COLO668 (cell line): ENCODE measurements around the gene AKAP6.
A peak's percentile ranks its signal among the peaks of the same experiment; 100 is the strongest.

ENCODE experiments used
- DNase-seq: peaks from one replicate; lab custom pipeline; 2025; ENCODE audit not compliant: unreplicated experiment; lab: John Stamatoyannopoulos, UW

The AKAP6 gene

DNA sequence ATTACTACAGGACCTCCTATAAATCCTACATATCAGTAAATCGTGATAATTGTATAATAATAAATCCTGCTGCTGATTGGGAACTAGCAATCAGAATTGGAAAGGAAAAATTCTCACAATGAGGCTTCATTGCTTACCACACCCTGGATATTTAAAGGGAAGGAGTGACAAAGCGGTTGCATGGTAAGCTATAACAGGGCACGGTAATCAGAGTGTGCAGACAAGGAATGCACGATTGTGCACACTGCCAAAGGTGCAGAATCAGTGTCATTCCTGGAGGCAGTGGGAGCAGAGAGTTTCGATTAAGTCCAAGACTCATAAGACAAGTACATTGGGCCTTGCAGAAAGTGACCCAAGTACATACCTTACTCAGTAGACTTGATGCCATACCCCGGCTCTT is 332.1 kb downstream of the AKAP6 start:
- DNase-seq = no peak

DNA sequence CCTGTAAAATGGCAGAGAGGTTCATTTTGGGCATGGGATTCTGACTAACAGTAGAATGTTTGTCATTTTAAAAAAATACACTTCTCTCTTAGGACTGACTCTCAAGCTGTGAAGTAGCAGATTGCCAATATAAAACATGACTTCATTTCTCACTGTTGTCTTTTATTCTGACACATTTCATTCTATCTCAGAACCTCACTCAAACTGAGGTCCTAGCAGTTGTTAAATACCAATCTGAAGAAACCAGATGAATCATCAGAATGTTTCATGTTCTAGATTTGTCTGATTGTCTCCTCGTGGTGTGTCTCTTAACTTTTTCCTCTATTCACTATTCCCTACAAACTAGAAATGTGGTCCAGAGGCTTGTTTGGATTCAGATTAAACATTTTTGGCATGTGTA is 333.1 kb downstream of the AKAP6 start:
- DNase-seq = no peak

DNA sequence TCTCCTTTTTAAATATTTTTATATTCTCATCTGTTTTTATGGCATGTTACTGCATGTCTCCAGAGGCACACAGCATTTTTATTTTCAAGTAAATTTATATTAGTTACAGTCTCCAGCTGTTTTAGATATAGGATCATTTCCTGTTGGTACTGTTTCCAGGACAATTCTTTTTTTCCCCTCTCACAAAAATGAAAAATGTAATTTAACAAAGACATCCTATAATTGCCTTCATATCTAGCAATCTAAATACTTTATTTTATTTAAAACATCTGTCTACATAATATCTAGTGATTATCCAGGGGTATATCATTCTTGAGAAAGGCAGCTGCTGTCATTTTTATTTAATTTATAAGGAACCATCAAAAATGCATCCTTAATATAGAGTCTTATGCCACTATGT is 337.2 kb downstream of the AKAP6 start:
- no peak for DNase-seq

DNA sequence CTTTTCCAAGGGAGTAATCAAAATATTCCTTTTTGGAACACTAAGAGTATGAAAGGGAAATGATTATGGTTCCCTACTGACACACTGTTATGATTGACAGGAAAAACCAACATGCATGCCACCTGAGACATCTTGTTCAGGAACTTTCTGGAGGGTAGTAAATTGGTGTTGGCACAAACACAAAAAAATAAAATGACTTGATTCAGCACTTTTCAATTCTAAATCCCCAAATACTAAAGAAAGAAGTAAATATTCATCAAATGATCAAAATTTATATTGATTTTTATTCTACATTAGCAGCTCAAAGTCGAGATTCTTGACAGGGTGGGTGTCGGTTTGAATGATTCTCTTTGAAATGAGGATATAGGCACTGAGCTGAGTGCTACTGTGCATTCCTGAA is 338.2 kb downstream of the AKAP6 start:
- DNase-seq = no peak

DNA sequence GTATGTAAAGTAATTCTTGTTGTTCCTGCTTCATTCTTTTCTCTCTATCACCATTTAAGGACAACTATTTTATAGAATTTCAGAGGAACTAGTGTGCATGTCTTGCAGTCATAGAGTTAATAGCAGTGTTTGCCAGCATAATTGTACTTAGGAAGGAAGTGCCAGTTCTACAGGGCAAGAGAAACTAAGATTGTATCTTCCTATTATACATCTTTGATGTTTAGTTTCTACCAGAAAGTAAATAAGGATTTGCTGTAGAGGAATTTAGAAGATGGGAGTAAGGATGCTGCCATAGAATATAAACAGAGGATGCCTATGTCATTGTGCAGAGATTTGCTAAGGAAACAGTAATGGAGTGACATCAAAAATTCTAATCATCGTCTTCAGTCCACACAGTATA is 338.7 kb downstream of the AKAP6 start:
- no peak for DNase-seq

DNA sequence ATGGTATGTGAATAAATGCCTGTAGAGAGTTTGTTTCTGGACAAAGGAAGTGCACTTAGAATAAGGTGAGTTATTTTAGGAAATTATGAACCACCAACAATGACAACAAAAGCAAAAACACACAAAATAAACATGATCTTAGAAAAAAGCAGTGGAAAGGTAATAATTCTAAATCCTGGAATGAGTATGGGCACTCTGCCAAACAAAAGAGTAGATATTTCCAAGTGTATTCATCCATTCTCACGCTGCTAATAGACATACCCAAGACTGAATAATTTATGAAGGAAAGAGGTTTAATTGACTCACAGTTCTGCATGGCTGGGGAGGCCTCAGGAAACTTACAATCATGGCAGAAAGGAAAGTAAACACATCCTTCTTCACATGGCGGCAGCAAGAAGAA is 340.3 kb downstream of the AKAP6 start:
- no peak for DNase-seq

DNA sequence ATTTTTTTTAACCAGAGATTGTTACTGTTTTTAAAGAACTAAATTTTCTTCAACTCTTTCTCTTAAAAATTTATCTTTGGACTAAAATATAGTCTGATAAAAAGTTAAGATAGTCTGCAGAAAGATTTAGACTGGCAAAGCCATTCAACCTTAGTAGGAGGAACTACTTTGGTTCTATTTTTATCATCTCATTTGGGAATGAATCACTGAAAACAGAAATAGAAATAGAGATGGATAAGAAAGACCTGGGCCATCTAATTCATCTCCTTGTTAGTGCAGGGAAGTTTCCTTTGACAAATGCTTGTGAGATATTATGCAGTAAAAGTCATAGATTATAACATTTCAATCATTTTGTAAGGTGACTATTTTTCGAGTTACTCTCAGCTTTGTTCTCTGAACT is 346.3 kb downstream of the AKAP6 start:
- DNase-seq = no peak

DNA sequence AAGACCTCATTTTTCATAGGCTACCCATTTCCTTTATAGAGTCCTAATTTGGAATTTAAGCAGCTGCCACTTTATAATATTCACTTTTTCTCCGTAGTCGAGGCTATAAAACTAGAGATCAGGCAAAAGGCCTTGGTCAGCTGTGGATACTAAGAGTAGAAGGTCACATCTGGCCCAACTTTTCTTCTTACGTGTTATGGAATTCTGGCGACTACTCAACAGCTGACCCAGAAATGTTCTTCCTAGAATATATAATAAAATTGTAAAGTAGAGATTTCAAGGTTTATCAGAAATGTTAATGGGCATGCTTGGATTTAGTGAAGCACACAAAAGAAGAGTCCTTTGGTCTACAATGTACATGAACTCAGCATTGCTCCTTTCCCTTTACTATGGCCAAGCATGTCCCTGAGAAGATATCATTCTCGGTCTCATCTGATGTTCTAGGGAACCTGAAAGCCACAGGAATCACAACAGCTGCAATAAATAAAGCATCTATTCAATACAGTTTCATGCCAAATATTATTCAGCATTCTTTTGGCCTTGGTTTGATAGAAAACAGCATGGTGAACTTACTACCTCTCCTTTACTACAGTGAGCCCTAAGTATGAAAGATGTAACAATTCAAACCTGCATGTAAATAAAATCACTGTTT is 348.2 kb downstream of the AKAP6 start:
- DNase-seq = no peak

DNA sequence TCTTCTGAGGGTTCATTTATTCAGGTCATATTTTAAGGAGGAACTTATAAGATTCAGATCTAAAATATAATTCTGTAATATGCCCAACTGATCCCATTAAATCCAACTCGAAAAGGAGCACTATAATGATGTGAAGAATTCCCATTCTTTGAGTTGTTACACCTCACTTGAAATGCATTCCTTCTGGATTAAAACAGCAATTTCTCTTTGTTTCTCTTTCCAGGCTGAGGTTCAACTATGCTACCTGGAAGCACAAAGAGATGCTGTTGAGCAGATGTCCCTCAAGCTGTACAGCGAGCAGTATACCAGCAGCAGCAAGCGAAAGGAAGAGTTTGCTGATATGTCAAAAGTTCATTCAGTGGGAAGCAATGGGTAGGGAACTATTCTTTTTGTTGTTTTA is 349.0 kb downstream of the AKAP6 start:
- no peak for DNase-seq

DNA sequence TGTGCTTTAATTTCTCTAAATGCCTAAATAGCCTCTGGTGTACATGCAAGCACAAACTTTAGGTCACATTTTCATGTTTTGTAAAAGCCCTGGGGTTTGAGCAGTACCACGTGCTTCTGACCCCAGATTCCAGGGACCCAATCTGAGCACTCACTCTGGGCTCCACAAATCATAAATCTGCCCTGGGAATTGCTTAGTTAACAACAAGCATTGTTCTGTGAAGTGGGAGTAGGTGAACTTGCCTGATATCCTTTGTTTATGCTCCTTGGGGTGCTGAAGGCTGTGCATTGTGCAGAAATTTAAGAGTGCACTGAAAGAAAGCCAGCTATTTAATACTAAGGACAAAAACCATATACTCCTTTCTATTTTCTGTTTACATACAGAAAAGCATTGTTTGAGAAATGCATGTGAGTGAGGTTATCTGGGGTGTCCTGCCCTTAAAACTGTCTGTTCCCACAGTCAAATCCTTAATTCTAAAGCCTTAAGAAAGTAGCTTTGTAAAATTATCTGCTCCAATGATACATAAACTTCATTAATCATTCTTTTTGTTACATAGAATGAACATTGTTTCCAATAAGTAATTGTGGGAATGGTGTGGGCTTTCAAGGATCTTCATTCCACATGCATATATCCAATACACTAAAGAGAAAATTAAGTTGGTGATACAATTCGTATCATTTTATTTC is 351.0 kb downstream of the AKAP6 start:
- DNase-seq = no peak

DNA sequence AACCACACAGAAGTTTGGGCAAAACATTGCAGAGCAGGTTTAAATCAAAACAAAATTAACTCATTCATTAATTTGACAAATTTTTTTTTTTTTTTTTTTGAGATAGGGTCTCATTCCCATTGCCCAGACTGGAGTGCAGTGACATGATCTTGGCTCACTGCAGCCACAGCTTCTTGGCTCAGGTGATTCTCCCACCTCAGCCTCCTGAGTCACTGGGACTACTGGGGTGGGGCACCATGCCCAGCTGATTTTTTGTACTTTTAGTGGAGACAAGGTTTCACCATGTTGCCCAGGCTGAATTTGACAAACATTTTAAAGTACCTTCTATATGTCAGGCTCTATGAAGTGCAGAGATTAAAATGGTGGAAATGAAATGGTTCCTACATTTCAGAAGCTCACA is 352.5 kb downstream of the AKAP6 start:
- no peak for DNase-seq

DNA sequence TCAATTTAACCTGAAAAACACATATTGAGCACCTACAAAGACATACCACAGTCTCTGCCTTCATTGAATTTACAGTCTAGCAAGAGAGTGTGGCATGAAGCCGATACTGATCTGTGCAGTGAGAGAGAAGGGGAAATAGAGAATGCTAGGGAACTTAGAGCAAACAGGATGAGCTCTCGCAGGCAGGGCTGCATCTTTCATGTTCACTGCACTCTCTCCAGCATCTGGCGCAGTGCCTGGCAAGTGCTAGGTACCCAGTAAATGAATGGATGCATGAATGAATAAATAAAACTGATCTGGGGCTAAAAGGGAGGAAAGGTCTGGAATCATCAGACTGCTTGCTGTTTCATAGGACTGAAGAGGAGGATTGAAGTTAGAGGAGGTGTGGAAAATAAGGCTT is 353.1 kb downstream of the AKAP6 start:
- DNase-seq = no peak

DNA sequence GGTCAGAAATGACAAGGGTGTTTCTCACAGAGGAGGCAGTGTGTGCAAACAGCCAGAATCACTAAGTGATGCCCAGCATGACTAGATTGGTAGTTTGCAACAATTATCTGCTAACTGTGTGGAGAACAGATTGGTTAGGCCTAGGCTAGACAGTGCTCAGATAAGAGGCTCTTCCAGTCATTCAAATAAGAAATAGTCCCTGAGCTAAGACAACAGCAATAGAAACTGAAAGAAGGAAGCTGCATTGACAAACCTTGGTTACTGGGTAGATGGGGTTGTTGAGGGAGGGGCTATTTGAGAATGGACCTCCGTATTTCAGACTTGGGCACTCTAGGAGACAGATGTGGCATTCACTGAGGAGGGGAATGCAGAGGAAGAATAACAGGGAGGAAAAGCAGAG is 354.6 kb downstream of the AKAP6 start:
- DNase-seq = no peak

DNA sequence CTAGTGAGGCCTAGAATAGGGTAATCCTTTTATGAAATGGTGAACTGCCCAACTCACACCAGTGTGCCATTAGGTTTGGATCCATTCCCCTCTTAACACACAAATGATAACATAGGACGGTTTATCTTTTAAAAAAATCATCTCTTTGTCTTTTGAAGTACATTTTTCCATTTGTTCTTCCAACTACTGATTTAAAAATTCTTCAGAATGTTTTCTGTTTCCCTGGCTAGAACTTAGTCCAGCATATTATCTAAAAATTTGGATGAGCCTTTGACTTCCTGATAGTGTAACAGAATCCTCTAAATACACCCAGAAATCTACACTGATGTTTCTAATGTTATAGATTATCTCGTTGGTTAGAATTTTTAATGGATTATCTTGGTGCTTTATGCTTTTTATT is 359.8 kb downstream of the AKAP6 start:
- no peak for DNase-seq

DNA sequence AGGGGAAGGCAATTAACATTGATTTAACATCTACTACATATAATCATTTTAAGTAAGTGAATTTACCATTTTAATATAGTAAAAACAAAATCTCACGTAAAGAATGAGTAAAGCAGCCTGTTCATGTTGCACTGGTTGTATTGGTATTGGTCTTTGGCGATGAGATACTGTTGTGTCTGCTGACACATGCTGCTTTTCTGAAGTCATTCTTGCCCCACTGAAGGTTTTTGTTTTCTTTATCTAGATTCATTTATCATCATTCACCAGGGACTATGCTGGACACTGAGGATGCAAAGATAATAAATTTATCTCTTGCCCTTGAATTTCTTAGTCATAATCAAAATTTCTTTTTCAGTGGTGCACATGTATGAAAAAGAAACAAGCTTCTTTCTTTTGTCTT is 363.3 kb downstream of the AKAP6 start:
- DNase-seq = no peak

DNA sequence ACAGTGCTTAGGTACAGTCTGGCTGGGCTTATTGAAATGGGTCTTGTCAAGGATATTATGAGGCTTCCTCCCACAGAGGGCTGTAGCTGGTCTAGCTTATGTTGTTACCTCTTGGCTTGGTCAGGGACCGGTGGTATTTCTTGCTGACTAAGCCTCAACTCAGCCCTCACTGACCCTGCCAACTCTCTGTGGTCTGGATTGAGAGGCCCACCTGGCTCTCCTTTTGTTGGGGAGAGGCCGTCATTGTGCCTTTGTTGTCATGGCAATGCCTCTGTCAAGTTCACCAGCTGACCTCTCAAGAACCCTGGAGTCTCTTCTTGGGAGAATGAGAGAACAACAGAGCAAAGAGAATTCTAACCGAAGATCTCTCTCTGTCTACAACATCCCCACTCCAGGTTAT is 364.0 kb downstream of the AKAP6 start:
- DNase-seq = peak; percentile 41

DNA sequence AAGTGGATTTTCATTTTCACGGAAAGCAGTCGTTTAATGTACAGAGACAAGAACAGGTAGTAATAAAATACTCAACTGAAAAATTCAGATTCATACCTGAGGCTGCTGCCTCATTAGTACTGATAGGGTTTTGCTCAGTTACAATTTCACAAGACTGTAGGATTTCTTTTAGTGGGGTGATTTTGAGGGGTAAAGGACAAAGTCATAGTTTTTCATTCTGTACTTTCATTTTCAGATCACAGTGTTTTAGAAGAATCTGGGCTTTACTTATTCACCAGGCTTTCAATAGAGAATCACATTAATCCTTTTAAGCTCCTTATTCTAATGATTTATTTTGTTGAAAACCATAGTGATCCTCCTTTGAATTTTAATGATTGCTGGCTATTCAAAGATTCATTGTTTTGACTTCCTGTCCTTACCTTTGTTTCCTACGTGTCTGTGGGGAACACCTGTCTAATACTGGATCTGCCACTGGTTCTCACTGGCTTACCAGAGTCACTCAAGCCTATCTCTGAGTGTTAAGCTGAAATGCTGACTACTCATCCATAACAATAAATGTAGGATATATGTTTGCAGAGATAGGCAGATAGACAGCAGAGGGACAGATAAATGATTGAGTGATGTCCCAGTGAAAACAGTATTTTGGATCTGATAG is 365.8 kb downstream of the AKAP6 start:
- peak; percentile 62 for DNase-seq

DNA sequence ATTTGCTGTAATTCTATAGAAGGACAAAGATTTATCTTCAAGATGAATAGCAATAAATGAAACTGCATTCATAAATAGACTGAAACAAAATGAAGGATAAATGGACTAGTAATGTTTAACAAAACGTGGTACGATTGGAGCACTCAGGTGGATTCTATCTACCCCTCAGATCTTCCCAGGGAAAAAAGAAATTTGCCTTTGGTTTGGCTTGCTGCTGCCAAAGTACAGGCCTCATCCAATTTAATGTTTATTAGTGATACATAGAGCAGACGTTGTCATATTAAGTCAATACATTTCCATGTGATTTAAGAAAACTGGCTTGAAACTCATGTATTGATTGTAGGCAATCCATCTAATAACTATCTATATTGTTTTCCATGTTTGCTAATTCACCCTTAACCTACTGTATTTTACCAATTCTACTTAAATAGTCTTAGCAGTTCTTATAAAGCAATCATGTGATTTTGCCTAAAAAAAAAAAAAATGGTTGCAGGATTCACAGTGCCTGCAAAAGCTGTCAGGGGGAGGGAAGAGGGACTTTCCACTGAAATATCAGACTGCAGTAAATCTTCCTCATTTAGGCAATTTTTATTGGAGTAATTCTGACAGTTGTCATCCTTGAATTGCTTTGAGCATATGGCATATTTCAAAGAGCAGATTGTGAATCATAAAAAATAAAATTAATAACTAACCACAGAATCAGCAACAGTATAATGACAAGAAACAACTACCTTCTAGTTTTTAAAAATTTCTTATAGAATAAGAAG is 367.4 kb downstream of the AKAP6 start:
- DNase-seq = no peak

DNA sequence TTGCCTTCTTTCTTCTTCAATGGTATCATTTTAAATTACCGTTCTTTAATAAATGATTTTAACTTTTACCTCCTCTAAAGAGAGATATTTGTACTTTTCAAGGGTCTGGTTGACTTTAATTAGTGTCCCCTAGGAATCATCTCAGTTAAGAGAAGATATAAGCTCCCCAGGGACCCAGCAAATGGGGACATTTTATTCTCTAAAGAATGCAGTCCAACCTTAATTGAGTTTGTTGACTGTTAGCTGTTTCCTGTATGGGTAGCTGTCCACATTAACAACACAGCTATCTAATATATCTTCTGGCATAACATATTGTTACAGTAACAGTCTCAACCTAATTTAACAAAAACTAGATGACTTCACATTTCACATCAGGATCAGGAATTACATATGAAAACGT is 368.0 kb downstream of the AKAP6 start:
- no peak for DNase-seq

DNA sequence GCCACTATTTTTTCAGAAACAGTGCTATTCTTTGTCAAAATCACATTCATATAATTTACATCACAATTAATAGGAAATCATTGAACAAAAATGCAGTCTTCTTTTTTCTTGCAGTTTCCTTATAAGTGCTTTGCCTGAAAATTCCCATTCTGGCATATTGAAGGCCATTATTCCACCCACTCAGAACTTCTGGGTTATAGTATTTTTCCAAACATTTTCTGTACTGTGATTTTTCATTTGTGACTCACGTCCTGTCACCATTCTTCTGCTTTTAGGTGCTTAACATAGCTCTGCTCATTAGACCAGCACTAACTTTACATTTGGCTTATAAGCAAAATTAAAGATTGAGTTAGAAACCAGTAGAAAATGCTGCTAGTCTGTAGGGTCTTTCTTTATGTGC is 368.6 kb downstream of the AKAP6 start:
- DNase-seq = no peak

DNA sequence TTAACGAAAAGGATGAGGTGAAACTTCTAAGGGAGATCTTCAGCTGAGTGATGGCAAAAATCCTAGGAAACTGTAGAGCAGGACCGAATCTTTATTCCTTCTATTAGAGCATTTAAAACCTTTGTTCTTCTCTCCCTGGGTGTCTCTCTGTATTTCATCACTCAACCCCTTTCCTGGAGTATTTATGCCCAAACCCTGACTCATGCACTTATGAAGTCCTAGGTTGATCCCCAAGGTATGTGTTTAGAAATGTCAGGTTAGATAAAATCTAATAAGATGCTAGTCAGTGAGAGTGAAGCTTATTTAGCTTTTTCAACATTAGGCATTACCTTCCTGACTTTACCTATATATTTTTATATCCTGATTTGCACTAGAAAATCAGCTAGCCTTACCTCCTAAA is 369.7 kb downstream of the AKAP6 start:
- DNase-seq = no peak

DNA sequence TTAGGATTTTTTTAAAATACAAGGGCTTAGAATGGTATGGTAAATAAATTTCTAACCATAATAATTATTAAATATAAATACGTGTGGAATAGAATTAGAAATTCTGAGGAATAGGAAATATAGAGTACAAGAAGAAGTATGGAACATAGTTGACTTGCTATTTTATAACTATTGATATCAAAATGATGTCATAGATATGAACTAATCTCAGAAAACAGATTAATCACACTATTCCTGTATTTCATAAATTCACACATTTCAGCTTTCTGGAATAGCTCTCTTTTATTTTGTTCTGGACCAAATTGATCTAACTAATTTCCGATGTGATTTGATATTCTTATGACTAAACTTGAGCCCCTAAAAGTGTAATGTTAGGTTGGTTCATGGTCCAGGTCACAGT is 372.4 kb downstream of the AKAP6 start:
- DNase-seq = no peak
